Right renal pelvis (tissue), 4 donors: Measurements from ENCODE around the gene PAFAH1B1. TPM values are rescaled to one million over a fixed set of nuclear protein-coding genes. Genes with fewer than 3 reads are reported as not detected.
"Not testable (repeated sequence)": the region's sequence is repeated elsewhere in the genome, so short reads cannot be mapped to it uniquely, and the experiment has no call there.

Source experiments
- DNase-seq, 4 donors: peaks; one replicate each; pipeline ENCODE4 v3.0.0-alpha.2; 2013; ENCODE audit warnings: low read depth in 4 of 4, low spot score in 3 of 4, missing footprints in 1 of 4
- polyA plus RNA-seq, 4 donors: library from polyadenylated mRNA; unstranded; fragments of 120-200 nt; gene quantifications; one replicate each; pipeline ENCODE4 v1.2.1, GENCODE V29; 2013; ENCODE audit not compliant: insufficient read length in 4 of 4

PAFAH1B1 gene
- polyA plus RNA-seq, 4 donors: 116 to 148 (median 138) TPM

DNA sequence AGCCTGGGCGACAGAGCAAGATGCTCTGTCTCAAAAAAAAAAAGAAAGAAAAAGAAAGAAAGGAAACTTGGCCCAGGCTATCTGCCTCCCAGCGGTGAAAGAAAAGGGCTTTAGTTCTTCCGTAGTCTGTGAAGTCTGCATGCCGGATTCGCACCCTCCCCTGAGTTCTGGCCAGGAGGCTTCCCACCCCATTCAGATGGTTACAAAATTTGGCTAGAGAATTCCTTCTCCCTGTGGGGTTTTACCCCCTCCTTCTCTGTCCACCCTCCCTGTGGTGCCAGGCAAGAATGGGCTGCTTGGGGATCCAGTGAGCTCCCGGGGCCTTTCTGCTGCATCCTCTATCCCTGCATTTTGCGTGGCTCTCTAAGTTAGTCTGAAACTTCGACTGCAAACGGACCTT lies 37.8 kb downstream of the PAFAH1B1 start:
- DNase-seq: no peak

DNA sequence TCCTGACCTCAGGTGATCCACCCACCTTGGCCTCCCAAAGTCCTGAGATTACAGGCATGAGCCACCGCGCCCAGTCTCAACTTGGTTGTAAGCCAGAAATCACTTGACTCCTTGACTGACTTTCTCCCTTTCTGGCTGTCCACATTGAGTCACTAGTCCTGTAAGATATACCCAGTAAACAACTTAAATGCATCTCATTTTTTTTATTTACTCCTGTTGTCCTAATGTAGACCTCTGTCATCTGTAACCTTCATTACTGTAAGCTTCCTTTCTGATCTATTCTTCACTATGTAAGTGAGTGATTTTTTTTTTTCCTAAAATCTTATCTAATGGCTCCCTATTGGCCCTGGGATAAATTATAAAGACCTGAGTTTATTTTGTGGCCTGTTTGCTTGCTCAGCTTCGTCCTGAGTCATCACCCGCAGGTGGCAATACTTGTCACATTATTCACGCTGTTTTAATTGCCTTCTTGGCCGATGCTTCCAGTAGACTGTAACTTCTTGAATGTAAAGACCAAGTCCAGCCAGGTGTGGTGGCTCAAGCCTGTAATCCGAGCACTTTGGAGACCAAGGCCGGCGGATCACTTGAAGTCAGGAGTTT lies 41.0 kb downstream of the PAFAH1B1 start:
- DNase-seq: no peak

DNA sequence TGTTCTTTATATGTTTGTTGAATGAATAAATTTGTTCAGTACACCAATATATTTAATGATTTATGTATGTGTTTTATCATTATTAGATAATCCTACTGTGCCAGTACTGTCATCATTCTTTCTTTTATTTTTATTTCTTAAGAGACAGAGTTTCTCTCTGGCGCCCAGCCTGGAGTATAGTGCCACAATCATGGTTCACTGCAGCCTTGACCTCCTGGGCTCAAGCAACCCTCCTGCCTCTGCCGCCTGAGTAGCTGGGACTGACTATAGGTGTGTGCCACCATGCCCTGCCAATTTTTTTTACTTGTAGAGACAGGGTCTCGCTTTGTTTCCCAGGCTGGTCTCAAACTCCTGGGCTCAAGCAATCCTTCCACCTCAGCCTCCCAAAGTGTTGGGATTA lies 41.8 kb downstream of the PAFAH1B1 start:
- DNase-seq: no peak

DNA sequence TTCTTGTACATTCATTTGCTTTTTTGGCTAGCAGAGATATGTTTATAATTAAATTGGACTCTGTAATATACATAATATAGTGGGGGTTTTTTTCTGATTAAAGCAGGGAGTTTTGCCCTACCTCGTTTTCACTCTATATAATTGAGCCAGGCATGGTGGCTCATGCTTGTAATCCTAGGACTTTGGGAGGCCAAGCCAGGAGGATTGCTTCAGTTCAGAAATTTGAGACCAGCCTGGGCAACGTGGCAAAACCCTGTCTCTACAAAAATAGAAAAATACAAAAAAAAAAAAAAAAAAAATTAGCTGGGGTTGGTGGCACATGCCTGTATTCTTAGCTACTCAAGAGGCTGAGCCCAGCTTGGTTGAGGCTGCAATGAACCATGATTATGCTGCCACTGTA lies 42.2 kb downstream of the PAFAH1B1 start:
- no peak for DNase-seq

DNA sequence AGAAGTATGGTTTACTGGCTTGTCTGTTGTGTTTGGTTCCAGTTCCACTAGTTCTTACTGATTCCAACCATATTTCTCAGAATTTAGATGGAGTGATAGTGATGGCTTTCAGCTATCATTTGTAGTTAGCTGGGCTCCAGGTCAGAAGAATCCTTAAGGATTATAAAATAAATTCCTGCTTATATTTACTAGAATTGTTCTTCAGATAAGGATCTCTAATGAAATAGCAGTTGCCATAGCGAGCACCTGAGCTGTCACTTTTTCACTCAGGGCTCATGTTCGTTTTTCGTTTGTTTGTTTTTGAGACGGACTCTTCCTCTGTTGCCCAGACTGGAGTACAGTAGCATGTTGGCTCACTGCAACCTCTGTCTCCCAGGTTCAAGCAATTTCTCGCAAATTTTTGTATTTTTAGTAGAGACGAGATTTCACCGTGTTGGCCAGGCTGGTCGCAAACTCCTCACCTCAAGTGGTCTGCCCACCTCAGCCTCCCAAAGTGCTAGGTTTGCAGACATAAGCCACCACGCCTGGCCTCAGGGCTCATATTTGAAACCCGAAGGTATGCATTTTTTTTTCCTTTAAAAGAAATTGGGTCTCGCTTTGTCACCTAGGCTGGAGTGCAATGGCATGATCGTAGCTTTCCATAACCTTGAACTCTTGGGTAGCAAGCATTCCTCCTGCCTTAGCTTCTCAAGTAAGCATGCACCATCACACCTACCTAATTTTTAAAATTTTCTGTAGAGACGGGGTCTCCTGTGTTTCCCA lies 42.9 kb downstream of the PAFAH1B1 start:
- DNase-seq: no peak

DNA sequence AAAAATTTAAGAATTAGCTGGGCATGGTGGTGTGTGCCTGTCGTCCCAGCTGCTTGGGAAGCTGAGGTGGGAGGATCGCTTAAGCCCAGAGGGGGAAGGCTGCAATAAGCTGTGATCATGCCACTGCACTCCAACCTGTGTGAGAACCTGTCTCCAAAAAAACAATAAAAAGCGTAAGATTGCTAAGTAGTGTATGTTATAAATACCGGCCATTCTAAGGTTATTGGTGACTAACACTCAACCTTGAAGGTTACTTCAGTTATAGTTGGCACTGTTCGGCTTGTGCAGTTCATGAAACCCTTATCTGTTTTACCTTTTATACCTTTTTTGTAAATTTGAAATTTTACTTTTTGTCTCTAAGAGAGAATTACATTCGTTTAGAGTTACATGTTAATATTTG lies 44.0 kb downstream of the PAFAH1B1 start:
- DNase-seq: no peak

DNA sequence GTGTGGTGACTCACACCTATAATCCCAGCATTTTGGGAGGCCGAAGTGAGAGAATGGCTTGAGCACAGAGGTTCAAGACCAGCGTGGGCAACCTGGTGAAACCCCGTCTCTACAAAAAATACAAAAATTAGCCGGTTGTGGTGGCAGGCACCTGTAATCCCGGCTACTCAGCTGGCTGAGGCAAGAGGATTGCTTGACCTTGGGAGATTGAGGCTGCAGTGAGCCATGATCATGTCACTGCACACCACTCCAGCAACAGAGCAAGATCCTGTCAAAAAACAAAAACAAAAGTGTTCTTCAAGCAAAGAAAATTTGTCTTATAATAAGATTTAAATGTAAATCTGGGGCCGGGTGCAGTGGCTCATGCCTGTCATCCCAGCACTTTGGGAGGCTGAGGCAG lies 51.5 kb downstream of the PAFAH1B1 start:
- DNase-seq: no peak

DNA sequence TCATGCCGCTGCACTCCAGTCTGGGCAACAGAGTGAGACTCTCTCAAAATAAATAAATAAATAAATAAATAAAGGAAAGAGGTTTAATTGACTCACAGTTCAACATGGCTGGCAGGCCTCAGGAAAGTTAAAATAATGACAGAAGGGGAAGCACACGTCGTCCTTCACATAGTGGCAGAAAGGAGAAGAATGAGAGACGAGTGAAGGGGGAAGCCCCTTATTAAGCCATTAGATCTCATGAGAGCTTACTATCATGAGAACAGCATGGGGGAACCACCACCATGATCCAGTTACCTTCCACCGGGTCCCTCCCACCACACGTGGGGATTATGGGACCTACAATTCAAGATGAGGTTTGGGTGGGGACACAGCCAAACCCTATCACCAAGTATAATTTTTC lies 54.5 kb downstream of the PAFAH1B1 start:
- DNase-seq: no peak

DNA sequence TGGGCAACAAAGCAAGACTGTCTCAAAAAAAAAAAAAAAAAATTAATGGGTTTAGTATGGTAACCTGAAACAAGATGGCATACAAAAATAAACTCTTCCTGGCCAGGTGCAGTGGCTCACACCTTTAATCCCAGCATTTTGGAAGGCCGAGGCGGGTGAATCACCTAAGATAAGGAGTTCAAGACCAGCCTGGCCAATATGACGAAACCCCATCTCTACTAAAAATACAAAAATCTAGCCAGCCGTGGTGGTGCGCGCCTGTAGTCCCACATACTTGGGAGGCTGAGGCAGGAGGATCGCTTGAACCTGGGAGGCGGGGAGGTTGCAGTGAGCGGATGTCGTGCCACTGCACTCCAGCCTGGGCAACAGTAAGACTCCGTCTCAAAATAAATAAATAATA lies 55.7 kb downstream of the PAFAH1B1 start:
- no peak for DNase-seq

DNA sequence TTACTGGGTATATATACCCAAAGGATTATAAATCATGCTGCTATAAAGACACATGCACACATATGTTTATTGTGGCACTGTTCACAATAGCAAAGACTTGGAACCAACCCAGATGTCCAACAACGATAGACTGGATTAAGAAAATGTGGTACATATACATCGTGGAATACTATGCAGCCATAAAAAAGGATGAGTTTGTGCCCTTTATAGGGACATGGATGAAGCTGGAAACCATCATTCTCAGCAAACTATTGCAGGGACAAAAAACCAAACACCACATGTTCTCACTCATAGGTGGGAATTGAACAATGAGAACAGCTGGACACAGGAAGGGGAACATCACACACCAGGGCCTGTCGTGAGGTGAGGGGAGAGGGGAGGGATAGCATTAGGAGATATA lies 59.5 kb downstream of the PAFAH1B1 start:
- DNase-seq: not testable (repeated sequence)

DNA sequence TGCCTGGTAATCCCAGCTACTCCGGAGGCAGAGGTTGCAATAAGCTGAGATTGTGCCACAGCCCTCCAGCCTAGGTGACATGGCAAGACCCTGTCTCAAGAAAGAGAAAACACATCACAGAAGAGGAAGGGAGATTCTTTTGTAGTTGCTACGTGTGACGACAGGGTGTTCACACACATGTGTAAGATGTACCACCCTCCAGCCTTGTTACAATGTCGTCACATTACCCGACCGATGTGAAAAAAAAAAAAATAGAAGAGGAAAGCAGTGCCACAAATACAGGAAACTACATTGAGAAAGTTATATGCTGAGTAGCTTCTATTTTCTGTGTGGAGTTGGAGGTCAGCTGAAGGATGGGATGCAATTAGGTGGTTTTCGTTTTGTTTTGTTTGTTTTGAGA lies 62.1 kb downstream of the PAFAH1B1 start:
- no peak for DNase-seq

DNA sequence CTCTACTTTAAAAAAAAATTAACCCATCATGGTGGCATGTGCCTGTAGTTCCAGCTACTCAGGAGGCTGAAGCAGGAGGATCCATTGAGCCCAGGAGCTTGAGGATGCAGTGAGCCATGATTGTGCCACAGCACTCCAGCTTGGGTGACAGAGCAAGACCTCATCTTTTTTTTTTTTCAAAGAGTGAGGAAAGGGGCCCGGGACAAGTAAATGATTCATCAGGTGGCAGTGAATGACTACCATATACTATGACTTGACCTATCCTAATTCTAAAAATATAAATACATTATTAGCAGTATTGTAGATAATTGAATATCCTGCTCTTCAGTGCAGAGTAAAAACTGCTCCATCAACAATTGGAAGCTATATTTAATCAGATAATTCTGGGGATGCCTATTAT lies 62.8 kb downstream of the PAFAH1B1 start:
- no peak for DNase-seq

DNA sequence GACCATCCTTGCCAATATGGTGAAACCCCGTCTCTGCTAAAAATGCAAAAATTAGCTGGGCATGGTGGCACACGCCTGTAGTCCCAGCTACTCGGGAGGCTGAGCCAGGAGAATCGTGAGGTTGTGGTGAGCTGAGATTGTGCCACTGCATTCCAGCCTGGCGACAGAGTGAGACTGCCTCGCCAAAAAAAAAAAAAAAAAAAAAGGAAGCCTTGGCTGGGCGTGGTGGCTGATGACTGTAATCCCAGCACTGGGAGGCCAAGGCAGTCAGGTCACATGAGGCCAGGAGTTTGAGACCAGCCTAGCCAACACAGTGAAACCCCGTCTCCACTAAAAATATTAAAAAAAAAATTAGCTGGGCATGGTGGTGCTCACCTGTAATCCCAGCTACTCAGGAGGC lies 65.9 kb downstream of the PAFAH1B1 start:
- not testable (repeated sequence) for DNase-seq

DNA sequence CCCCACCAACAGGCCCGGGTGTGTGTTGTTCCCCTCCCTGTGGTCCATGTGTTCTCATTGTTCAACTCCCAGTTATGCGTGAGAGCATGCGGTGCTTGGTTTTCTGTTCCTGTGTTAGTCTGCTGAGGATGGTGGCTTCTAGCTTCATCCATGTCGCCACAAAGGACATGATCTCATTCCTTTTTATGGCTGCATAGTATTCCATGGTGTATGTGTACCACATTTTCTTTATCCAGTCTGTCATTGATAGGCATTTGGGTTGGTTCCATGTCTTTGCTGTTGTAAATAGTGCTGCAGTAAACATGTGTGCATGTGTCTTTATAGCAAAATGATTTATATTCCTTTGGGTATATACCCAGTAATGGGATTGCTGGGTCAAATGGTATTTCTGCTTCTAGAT lies 67.0 kb downstream of the PAFAH1B1 start:
- DNase-seq: not testable (repeated sequence)

DNA sequence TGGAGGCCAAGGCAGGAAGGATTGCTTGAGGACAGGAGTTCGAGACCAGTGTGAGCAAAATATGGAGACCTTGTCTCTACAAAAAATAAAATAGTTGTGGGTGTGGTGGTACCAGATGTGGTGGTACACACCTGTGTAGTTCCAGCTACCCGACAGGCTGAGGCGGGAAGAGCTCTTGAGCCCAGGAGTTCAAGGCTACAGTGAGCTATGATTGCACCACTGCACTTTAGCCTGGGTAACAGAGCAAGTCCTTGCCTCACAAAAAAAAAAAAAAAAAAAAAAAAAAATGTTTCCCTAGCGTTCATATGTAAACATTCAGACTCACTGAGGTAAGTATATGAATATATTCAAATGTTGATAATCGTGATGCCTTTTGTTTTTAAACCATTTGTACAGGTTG lies 78.6 kb downstream of the PAFAH1B1 start:
- DNase-seq: no peak

DNA sequence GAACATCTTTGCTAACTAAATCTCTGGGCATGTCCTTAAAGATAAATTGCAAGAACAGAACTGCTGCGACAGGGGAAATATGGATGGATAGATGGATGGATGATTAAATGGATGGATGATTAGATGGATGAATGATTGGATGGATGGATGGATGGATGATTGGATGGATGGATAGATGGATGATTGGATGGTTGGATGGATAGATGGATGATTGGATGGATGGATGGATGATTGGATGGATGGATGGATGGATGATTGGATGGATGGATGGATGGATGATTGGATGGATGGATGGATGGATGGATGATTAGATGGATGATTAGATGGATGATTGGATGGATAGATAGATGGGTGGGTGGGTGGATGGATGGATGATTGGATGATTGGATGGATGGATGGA lies 85.8 kb downstream of the PAFAH1B1 start:
- DNase-seq: not testable (repeated sequence)

DNA sequence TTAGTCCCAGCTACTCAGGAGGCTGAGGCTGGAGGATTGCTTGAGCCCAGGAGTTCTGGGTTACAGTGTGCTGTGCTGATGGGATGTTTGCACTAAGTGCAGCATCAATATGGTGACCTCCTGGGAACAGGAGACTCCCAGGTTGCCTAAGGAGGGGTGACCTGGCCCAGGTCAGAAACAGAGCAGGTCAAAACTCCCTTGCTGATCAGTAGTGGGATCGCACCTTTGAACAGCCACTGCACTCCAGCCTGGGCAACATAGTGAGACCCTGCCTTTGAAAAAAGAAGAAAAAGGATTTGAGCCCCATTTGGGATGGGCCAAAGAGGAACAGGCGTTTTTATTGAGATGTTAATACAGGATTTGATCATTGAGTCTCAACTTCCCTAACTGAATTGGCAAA lies 87.5 kb downstream of the PAFAH1B1 start:
- no peak for DNase-seq

DNA sequence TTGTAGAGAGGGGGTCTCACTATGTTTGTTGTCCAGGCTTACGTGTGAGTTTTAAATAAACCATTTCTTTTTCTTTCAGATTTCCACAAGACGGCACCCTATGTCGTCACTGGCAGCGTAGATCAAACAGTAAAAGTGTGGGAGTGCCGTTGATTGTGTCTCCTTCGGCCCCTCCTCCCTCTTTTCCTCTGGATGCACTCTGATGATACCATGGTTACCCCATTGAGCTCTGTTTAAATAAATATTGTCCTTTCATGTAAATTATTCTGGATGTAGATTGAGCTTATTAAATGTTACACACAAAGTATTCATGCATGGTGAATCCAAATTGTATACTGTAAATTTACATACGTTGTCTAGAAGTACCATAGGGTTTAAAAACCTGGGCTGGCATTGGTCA lies 88.2 kb downstream of the PAFAH1B1 start:
- no peak for DNase-seq

DNA sequence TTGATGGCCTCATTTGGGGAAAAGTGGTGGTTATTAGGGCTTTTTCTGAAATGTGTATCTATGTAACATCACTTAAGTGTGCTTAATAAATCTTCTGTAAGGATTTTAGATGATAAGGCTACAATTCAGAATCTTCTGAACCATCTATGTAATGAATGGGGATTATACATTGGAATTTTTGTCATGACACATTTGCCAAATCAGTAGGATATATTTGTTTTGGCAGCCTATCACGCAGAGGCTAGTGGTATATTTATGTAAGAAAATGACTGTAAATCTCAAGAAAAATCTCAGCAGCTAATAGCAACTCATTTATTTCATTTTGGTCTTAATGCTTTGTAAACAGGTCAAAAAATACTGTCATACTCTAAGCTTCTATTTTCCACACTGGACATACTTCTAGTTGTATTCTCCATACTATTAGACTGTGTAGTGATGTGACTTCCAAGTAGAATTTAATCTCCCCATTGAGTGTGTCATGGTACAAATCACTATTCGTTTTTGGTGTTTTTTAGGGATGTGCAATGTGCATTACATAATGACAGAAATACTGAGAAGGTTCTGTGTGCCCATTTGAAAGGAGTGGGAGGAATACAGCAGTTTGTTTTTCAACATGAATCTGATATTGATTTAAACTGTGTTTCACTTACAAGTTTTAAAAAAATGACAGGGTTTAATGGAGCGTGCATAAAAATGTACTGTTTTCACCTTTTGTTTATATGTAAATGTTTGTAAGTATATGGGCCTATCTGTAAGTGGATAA lies 88.9 kb downstream of the PAFAH1B1 start:
- no peak for DNase-seq

DNA sequence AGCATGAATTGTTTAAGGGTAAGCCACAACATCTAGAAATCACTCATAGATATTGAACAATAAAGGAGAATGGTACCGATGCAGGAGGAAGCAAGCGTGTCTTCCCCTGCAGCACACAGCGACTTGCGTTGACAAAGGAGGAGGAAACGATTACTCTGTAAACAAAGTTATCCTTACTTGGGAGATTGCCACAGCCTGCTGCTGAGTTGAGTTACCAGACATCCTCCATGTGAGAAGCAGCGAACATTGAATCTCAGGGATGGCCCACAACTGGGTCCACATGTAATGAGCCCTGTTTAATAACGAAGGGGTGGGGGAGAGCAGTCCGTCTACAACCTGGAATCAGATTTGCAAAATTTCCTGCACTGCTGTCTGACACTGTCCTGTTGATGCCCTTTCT lies 90.5 kb downstream of the PAFAH1B1 start:
- no peak for DNase-seq

DNA sequence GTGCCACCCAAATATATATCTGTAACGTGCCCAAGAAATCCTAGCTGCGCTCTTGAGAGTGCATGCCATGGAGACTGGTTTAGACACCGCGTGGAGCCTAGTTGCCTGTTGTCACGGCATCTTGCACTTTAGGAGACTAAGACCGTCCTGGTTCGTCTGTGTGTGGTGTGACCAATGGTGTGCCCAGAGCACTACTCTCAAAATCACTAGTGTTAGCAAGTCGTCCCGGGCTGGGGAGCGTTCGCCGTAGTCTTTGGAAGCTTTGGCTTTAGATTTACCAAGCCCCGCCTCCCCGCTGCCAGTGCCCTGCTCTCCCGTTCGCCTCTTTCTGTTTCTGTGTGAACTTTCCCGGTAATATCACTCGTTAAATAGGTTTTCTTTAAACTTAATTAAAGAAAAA lies 91.1 kb downstream of the PAFAH1B1 start:
- no peak for DNase-seq

DNA sequence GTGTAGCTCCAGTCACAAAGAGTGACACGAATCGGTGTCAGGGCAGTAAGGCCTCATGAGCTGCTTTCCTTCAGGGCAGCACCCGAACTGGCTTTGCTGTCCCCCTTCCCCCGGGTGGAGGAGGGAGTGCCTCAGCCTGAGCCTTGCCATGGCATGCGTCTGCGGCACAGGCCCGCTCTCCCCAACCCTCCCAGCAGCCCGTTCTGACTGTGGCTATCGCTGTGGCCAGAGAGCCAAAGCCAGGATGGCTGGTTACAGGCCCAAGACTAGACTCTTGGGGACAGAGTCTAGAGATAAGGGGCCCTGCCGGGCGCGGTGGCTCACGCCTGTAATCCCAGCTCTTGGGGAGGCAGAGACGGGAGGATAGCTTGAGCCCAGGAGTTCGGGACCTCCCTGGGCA lies 92.2 kb downstream of the PAFAH1B1 start:
- no peak for DNase-seq
